KMS-11 (cell line): Measurements from ENCODE around the gene MAP3K4.

Experiments
- H2AFZ ChIP-seq: fragments of 200-600 bp; sonication (generic); 2 replicates; pipeline ENCODE4 v1.6.1; 2016; ENCODE audit warnings: antibody characterized with exemption, mixed run types, low read depth
- H3K27ac ChIP-seq: fragments of 200-600 bp; sonication (generic); 2 replicates; pipeline ENCODE4 v1.6.1; 2016; ENCODE audit warnings: mild to moderate bottlenecking, mixed run types
- H3K27me3 ChIP-seq: fragments of 200-600 bp; sonication (generic); 2 replicates; pipeline ENCODE4 v1.6.1; 2017; ENCODE audit warnings: mild to moderate bottlenecking, low read depth, mixed run types, moderate library complexity; ENCODE audit not compliant: insufficient read depth
- H3K36me3 ChIP-seq: fragments of 200-600 bp; sonication (generic); 2 replicates; pipeline ENCODE4 v1.6.1; 2017; ENCODE audit warnings: mild to moderate bottlenecking, mixed run types; ENCODE audit not compliant: insufficient read depth
- H3K4me1 ChIP-seq: fragments of 200-600 bp; sonication (generic); 2 replicates; pipeline ENCODE4 v1.6.1; 2016; ENCODE audit warnings: mild to moderate bottlenecking, low read depth, mixed run types; ENCODE audit not compliant: poor library complexity, severe bottlenecking
- H3K4me2 ChIP-seq: fragments of 200-600 bp; sonication (generic); 2 replicates; pipeline ENCODE4 v1.7.0; 2016; ENCODE audit warnings: mild to moderate bottlenecking, mixed run types
- H3K4me3 ChIP-seq: fragments of 200-600 bp; sonication (generic); IDR thresholded peaks from 2 replicates; pipeline ENCODE4 v1.6.1; 2017; ENCODE audit warnings: low read depth, low read length, mixed read lengths; ENCODE audit not compliant: insufficient read depth
- H3K79me2 ChIP-seq: fragments of 200-600 bp; sonication (generic); 2 replicates; pipeline ENCODE4 v1.6.1; 2016; ENCODE audit warnings: low read depth, mixed run types; ENCODE audit not compliant: insufficient read depth
- H3K9ac ChIP-seq: fragments of 200-600 bp; sonication (generic); 2 replicates; pipeline ENCODE4 v1.6.1; 2016; ENCODE audit warnings: mild to moderate bottlenecking, mixed run types
- H4K20me1 ChIP-seq: fragments of 200-600 bp; sonication (generic); 2 replicates; pipeline ENCODE4 v1.6.1; 2016; ENCODE audit warnings: mild to moderate bottlenecking, mixed run types; ENCODE audit not compliant: insufficient read depth
- CTCF ChIP-seq: fragments of 200-600 bp; sonication (generic); conservative IDR thresholded peaks from 2 replicates; pipeline ENCODE4 v1.6.1; 2017; ENCODE audit warnings: low read depth, mild to moderate bottlenecking, antibody characterized with exemption, low read length, moderate library complexity, mixed read lengths

The MAP3K4 gene

DNA sequence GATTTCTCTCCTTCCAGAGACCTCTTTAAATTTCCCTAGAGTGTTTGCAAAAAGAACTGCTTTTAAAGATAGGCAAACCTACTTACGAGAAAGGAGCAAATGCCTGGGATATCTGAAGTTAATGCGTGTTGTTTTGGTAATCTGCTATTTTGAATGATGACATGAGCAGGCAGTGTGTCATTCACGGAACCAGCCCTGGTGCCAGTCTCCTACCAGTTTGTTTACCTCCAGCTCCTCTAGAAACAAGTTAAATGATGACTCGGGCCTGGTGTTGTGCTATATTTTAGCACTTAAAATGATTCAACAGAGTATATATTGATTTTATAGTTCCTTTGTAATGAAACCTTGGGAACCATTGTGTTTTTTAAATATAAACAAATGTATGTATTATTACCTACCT lies 41.1 kb upstream of the MAP3K4 start:
- H3K79me2 ChIP-seq, result no peaks in the 10 kb centered on the region
- no peak overlapping the region for H3K9ac ChIP-seq
- H3K27ac ChIP-seq, result no peak overlapping the region
- H3K27me3 ChIP-seq, result no peaks in the 10 kb centered on the region
- no peak overlapping the region for H2AFZ ChIP-seq
- TF ChIP-seq CTCF, result no peak
- no peaks in the 10 kb centered on the region for H3K4me1 ChIP-seq
- no peaks in the 10 kb centered on the region for H3K36me3 ChIP-seq
- no peak overlapping the region for H3K4me3 ChIP-seq
- H3K4me2 ChIP-seq, result no peak overlapping the region
- H4K20me1 ChIP-seq, result no peaks in the 10 kb centered on the region

- no peak overlapping the region for H3K4me3 ChIP-seq
- H3K79me2 ChIP-seq, result no peaks in the 10 kb centered on the region
- no peak overlapping the region for H3K4me2 ChIP-seq
- H4K20me1 ChIP-seq, result no peaks in the 10 kb centered on the region
- H3K9ac ChIP-seq, result no peak overlapping the region
- H3K4me1 ChIP-seq, result no peaks in the 10 kb centered on the region
- no peak for TF ChIP-seq CTCF
- no peak overlapping the region for H2AFZ ChIP-seq
- H3K27ac ChIP-seq, result no peak overlapping the region
- H3K27me3 ChIP-seq, result no peaks in the 10 kb centered on the region
- no peaks in the 10 kb centered on the region for H3K36me3 ChIP-seq
Observed at GRCh38 chr6:160951187-160952030, 40.2 kb upstream of the MAP3K4 start.

DNA sequence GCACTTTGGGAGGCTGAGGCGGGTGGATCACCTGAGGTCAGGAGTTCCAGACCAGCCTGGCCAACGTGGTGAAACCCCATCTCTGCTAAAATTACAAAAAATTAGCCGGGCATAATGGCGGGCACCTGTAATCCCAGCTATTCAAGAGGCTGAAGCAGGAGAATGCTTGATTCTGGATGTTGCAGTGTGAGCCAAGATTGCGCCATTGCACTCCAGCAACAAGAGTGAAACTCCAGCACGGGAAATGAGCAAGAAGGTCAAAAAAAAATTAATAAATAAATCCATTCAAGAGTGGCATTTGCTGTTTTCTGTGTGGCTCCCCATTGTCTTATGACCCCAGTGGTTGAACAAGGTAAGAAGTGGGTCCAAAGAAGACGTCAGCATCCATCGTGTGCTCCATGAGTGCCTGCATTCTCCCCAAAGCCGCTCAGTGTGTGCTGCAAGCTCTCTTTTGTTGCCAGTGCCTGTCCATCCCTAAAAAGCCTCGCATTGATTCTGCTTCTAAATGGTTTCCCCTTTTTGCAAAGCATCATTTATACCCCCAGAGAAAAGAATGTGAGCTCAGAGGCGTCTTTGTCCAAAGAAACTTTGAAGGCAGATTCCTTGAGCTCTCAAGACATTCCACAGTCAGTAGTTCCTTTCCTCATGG lies 38.8 kb upstream of the MAP3K4 start:
- Histone ChIP-seq H3K4me2 (no peak overlapping the region), H3K4me3 (no peak overlapping the region), H4K20me1 (no peaks in the 10 kb centered on the region), H3K27ac (no peak overlapping the region), H3K27me3 (no peaks in the 10 kb centered on the region), H3K9ac (no peak overlapping the region), H3K79me2 (no peaks in the 10 kb centered on the region), H3K36me3 (no peaks in the 10 kb centered on the region), H3K4me1 (no peaks in the 10 kb centered on the region), H2AFZ (no peak overlapping the region)
- no peak for TF ChIP-seq CTCF

DNA sequence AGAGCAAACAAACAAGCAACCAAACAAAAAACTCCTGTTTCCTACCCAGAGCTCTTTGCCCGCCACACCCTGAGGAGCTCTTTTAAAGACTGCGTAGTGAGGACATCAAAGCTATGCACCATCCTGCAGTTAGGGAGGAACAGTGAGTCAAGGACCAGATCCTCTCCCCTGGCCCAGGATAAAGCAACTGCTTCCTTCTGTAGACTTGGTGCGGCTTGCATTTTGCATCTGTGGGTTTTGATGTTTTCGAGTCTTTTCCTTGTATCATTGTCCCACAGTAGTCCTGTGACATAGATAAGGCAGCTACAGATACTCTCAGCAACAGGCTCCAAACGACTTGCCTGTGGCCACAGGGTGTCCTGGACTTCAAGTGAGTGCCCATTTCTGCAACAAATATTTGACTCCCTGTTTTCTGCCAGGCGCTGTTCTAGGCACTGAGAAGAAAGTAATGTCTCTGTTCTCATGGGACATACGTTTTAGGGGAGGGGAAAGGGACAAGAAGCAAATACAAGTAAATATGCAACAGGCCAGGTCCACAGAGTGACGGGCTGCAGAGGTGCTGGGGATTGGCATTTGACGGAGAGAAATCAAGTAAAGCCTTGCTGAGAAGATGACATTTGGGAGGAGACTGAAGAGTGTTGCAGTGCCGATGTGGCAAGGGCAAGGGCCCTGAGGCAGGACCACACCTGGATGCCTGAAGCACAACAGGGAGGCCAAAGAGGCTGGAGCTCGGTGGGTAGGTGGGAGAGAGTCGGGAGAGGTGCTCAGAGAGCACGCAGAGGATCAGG lies 35.9 kb upstream of the MAP3K4 start:
- Histone ChIP-seq H3K27me3 (no peaks in the 10 kb centered on the region), H3K27ac (no peak overlapping the region), H3K4me1 (no peaks in the 10 kb centered on the region), H3K4me3 (no peak overlapping the region), H3K9ac (no peak overlapping the region), H3K36me3 (no peaks in the 10 kb centered on the region), H4K20me1 (no peaks in the 10 kb centered on the region), H3K79me2 (no peaks in the 10 kb centered on the region), H3K4me2 (no peak overlapping the region), H2AFZ (no peak overlapping the region)
- no peak for TF ChIP-seq CTCF
